ENCODE data around the gene LYST.

The LYST gene

DNA sequence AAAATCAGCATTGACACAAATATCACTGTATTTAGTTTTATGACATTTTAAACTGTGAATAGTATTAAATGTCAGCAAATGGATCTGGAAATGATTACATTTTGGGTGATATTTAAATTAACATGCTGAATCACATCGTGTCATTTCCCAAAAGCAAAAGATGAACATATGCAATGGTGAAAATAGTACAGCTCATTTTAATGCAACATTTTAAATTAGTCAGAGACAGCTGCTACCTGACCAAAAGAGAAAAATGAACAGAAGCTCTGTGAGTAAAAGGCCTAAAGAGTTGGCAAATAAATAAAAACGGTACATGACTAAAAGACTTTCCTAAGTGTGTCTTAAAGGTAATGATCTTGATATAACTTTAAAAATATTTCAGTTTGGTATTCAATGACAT is 131.1 kb downstream of the LYST start:
- no peaks in the 10 kb centered on the region for H3K4me1 Mint-ChIP-seq
- TF ChIP-seq, protein P1, sequence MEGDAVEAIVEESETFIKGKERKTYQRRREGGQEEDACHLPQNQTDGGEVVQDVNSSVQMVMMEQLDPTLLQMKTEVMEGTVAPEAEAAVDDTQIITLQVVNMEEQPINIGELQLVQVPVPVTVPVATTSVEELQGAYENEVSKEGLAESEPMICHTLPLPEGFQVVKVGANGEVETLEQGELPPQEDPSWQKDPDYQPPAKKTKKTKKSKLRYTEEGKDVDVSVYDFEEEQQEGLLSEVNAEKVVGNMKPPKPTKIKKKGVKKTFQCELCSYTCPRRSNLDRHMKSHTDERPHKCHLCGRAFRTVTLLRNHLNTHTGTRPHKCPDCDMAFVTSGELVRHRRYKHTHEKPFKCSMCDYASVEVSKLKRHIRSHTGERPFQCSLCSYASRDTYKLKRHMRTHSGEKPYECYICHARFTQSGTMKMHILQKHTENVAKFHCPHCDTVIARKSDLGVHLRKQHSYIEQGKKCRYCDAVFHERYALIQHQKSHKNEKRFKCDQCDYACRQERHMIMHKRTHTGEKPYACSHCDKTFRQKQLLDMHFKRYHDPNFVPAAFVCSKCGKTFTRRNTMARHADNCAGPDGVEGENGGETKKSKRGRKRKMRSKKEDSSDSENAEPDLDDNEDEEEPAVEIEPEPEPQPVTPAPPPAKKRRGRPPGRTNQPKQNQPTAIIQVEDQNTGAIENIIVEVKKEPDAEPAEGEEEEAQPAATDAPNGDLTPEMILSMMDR (IDR thresholded peaks at IDR 0.05), result no peak
- H3K9me3 Mint-ChIP-seq, result no peaks in the 10 kb centered on the region

DNA sequence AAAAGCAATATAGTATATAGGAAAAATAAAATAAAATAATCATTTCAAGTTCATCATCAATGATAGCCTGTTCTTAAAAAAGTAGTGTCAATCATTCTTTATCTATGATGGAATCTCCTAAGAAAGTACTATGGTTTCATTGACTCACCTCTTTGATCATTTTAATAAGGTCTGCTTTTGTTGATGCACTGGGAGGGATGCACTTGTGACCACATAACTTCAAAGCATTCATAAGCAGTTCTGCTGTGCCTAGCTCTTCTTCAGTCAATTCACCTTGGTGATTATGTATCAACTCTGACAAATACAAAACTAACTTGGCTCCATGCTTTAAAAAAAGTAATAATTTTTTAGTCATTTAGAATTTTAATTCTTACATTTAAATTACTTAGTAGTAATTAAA is 132.4 kb downstream of the LYST start:
- H3K4me1 Mint-ChIP-seq, result no peaks in the 10 kb centered on the region
- H3K27me3 Mint-ChIP-seq (ENCODE audit: low read depth, poor library complexity), result peaks cover 3% of the 10 kb centered on the region
- no peaks in the 10 kb centered on the region for H3K36me3 Mint-ChIP-seq (ENCODE audit: low read depth)
- TF ChIP-seq, protein P1 (IDR thresholded peaks at IDR 0.05), result no peak
- DNase-seq, result no peak
- H3K9me3 Mint-ChIP-seq, result no peaks in the 10 kb centered on the region
- no peak overlapping the region for H3K4me3 Mint-ChIP-seq
- no peak overlapping the region for H3K27ac Mint-ChIP-seq

More for the DNA sequence above, 131.1 kb downstream of the LYST start:
- Mint-ChIP-seq H3K27me3 (ENCODE audit: low read depth, poor library complexity) (peaks cover 3% of the 10 kb centered on the region), H3K27ac (no peak overlapping the region), H3K36me3 (ENCODE audit: low read depth) (no peaks in the 10 kb centered on the region), H3K4me3 (no peak overlapping the region)
- no peak for DNase-seq

DNA sequence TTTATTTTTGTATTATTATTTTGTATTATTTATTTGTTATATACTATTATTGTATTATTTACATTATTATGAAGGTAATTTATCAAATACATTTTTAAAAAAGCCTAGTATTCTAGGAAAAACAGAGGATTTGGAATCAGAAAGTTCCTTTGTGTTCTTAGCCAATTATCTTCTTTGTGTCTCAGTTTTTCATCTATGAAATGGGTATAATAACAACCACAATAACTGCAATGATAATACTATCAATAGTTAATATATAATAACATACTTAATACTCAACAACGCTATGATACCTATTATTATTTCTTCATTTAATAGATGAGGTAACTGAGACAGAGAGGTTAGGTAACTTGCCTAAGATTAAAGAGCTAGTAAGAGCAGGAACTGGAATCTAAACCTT is 136.7 kb downstream of the LYST start:
- no peak overlapping the region for H3K27ac Mint-ChIP-seq
- no peaks in the 10 kb centered on the region for H3K36me3 Mint-ChIP-seq (ENCODE audit: low read depth)
- no peaks in the 10 kb centered on the region for H3K9me3 Mint-ChIP-seq
- no peaks in the 10 kb centered on the region for H3K4me1 Mint-ChIP-seq
- no peaks in the 10 kb centered on the region for H3K27me3 Mint-ChIP-seq (ENCODE audit: low read depth, poor library complexity)
- no peak for DNase-seq
- H3K4me3 Mint-ChIP-seq, result no peak overlapping the region
- TF ChIP-seq, protein P1 (IDR thresholded peaks at IDR 0.05), result no peak

DNA sequence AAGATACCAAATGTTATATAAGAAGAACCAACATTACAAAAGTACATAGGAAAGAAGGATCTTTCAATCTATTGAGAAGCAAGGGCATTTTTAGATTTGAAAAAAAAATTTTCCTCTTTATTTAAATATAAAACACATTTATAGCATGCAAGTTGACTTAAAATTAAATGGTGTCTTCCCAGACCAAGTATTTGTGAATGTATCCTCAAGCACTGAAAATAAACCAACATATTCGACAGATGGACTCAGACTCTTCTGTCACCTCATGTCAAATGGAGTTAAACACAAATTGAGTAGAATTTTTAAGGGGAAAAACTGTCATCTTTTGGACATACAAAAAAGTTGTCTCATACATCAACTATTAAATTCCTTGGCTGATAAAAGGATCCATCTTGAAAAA is 140.1 kb downstream of the LYST start:
- H3K4me1 Mint-ChIP-seq, result no peaks in the 10 kb centered on the region
- no peak overlapping the region for H3K4me3 Mint-ChIP-seq
- H3K27me3 Mint-ChIP-seq (ENCODE audit: low read depth, poor library complexity), result no peaks in the 10 kb centered on the region
- no peak overlapping the region for H3K27ac Mint-ChIP-seq
- DNase-seq, result no peak
- no peaks in the 10 kb centered on the region for H3K9me3 Mint-ChIP-seq
- no peaks in the 10 kb centered on the region for H3K36me3 Mint-ChIP-seq (ENCODE audit: low read depth)
- TF ChIP-seq, protein P1 (IDR thresholded peaks at IDR 0.05), result no peak

DNA sequence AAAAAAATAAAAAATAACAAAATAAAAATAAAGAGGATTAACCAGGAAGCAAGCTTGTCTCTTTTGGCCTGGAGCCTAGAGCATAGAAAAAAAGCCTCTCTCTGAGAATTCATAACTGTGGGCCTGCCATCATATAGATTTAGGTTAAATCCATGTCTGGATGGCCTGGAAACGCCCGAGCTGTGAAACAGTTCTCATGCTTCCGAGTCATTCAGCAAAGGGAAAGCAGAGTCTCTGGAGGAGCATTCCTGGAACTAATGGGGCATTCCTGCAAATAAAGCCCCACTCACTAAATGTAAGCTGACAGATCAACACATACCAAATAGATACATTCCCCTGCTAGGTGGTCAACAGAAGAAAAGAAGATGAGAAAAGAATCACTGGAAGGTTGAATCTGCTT is 141.3 kb downstream of the LYST start:
- H3K4me1 Mint-ChIP-seq, result no peaks in the 10 kb centered on the region
- TF ChIP-seq, protein P1 (IDR thresholded peaks at IDR 0.05), result no peak
- no peak for DNase-seq
- no peaks in the 10 kb centered on the region for H3K9me3 Mint-ChIP-seq
- H3K27ac Mint-ChIP-seq, result no peak overlapping the region
- H3K36me3 Mint-ChIP-seq (ENCODE audit: low read depth), result no peaks in the 10 kb centered on the region
- no peak overlapping the region for H3K4me3 Mint-ChIP-seq
- no peaks in the 10 kb centered on the region for H3K27me3 Mint-ChIP-seq (ENCODE audit: low read depth, poor library complexity)

DNA sequence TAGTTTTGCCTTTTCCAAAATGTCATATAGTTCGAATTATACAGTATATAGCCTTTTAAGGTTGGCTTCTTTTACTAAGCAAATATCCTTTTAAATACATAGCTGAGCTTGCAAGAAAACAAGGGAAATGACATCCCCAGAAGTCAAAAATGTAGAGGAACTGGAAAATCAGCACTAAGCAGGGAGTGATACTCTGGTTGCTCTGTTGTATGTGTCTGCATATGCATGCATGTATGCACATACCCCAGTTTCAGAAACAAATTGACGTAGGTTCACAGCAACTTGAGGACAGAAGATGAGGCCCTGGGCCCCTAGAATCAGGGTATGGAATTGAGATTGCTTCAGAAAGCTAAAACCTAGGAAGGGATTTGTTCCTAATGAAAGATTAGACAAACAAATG is 142.0 kb downstream of the LYST start:
- TF ChIP-seq, protein P1 (IDR thresholded peaks at IDR 0.05), result no peak
- H3K36me3 Mint-ChIP-seq (ENCODE audit: low read depth), result no peaks in the 10 kb centered on the region
- no peak for DNase-seq
- H3K27ac Mint-ChIP-seq, result no peak overlapping the region
- H3K4me3 Mint-ChIP-seq, result no peak overlapping the region
- no peaks in the 10 kb centered on the region for H3K4me1 Mint-ChIP-seq
- no peaks in the 10 kb centered on the region for H3K9me3 Mint-ChIP-seq
- H3K27me3 Mint-ChIP-seq (ENCODE audit: low read depth, poor library complexity), result no peaks in the 10 kb centered on the region
